CD4-positive, alpha-beta T cell treated with Interleukin-10 for 1 hour (primary cell): Measurements from ENCODE around the gene BCAR1.
"Not testable (repeated sequence)": the region's sequence is repeated elsewhere in the genome, so short reads cannot be mapped to it uniquely, and the experiment has no call there.

Experiments
- DNase-seq: peaks from one replicate; pipeline ENCODE4 v3.0.0-alpha.2; 2020

The BCAR1 gene

GRCh38 chr16:75238132-75238852 lies 13.1 kb downstream of the BCAR1 start:
- no peak for DNase-seq

GRCh38 chr16:75237398-75238131 lies 13.9 kb downstream of the BCAR1 start:
- DNase-seq, result no peak

GRCh38 chr16:75236736-75237397 lies 14.6 kb downstream of the BCAR1 start:
- no peak for DNase-seq

- no peak for DNase-seq
Observed at GRCh38 chr16:75236232-75236631, 15.2 kb downstream of the BCAR1 start.

GRCh38 chr16:75235721-75236193 lies 15.7 kb downstream of the BCAR1 start:
- DNase-seq, result no peak

GRCh38 chr16:75234856-75235696 lies 16.3 kb downstream of the BCAR1 start:
- no peak for DNase-seq

- DNase-seq, result no peak
Observed at GRCh38 chr16:75233611-75233938, 17.8 kb downstream of the BCAR1 start.

GRCh38 chr16:75231570-75231969 lies 19.9 kb downstream of the BCAR1 start:
- DNase-seq, result no peak

GRCh38 chr16:75230471-75231110 lies 20.8 kb downstream of the BCAR1 start:
- no peak for DNase-seq

- DNase-seq, result no peak
Observed at GRCh38 chr16:75229172-75230031, 22.0 kb downstream of the BCAR1 start.

GRCh38 chr16:75228143-75228976 lies 23.1 kb downstream of the BCAR1 start:
- no peak for DNase-seq

GRCh38 chr16:75227361-75228142 lies 23.9 kb downstream of the BCAR1 start:
- no peak for DNase-seq

GRCh38 chr16:75226550-75227360 lies 24.7 kb downstream of the BCAR1 start:
- no peak for DNase-seq

GRCh38 chr16:75225678-75226515 lies 25.5 kb downstream of the BCAR1 start:
- DNase-seq, result no peak

GRCh38 chr16:75225092-75225491 lies 26.3 kb downstream of the BCAR1 start:
- DNase-seq, result no peak

GRCh38 chr16:75224306-75225082 lies 26.9 kb downstream of the BCAR1 start:
- no peak for DNase-seq

GRCh38 chr16:75223129-75223528 lies 28.3 kb downstream of the BCAR1 start:
- DNase-seq, result not testable (repeated sequence)
